ENCODE results near the gene HOXB4. TPM values are rescaled to one million over a fixed set of nuclear protein-coding genes. Genes with fewer than 3 reads are reported as not detected.

The HOXB4 gene
- total and polyA plus RNA-seq, 2 of the 4 experiments (the other 2 are of a cell fraction): 2.0 to 8.5 TPM

DNA sequence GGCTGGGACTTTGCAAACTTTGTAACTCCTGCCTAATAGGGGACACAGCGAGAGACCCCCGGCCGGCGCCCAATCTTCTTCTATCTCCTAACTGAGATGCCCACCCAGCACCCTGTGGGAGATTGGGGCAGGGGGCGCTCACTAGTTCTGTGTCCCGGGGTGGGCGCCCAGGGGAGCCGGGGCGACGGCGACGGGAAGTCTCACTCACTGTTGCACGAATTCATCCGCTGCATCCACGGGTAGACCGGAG lies 19.3 kb upstream of the HOXB4 start:
- Histone ChIP-seq H3K27ac (ENCODE audit: insufficient read depth, low read length) (peak overlapping the region; percentile 99), H3K36me3 (ENCODE audit: control insufficient read depth, insufficient read depth, low read length) (peaks cover 9% of the 10 kb centered on the region; the same call in 1 of the 2 replicates), H3K56ac (ENCODE audit: extremely low read depth, insufficient read depth, low read length) (peak overlapping the region; percentile 53; the same call in 1 of the 2 replicates), H2BK15ac (ENCODE audit: low read depth, low read length) (no peak overlapping the region), H2AK5ac (ENCODE audit: low read depth, low read length) (0 out of 2 replicates have a peak overlapping the region, but pooled peaks have one; percentile 96), H3K9me3 (ENCODE audit: control insufficient read depth, insufficient read depth, low read length) (no peaks in the 10 kb centered on the region), H3K79me1 (ENCODE audit: low read depth in 1 of 2, low read length in 2 of 2) (peaks cover 24 to 36% of the 10 kb centered on the region in 2 experiments; a peak in 3 of 4 replicates), H3K9ac (ENCODE audit: low read depth, low read length) (peak overlapping the region; percentile 99), H3K18ac (ENCODE audit: low read depth, low read length) (peak overlapping the region; percentile 65), H3K4me3 (ENCODE audit: insufficient read depth, low read depth, low read length) (peak overlapping the region; percentile 78), H2BK120ac (ENCODE audit: low read depth, low read length) (0 out of 2 replicates have a peak overlapping the region, but pooled peaks have one; percentile 7), H4K5ac (ENCODE audit: low read depth, low read length) (peak overlapping the region; percentile 11), H4K8ac (ENCODE audit: low read depth in 2 of 2, low read length in 2 of 2) (peak overlapping the region in 1 of 2 experiments; percentile 88; a peak in 3 of 4 replicates), H2BK20ac (ENCODE audit: low read depth, low read length) (no peak overlapping the region), H3K23ac (ENCODE audit: low read depth, low read length) (peak overlapping the region; percentile 98), H3K4ac (ENCODE audit: low read depth, low read length) (peak overlapping the region; percentile 98), H4K20me1 (ENCODE audit: insufficient read depth, low read length) (peaks cover 11% of the 10 kb centered on the region), H2AK9ac (replicated peaks; ENCODE audit: low read depth, low read length, poor library complexity) (peak overlapping the region; percentile 96), H3K27me3 (ENCODE audit: control insufficient read depth, insufficient read depth, low read length) (no peaks in the 10 kb centered on the region), H2AFZ (replicated peaks; ENCODE audit: low read length, poor library complexity) (peak overlapping the region; percentile 71), H3K4me2 (ENCODE audit: low read depth, low read length) (peak overlapping the region; percentile 95), H3K14ac (replicated peaks; ENCODE audit: low read depth, low read length) (peak overlapping the region; percentile 97), H2BK5ac (ENCODE audit: low read depth, low read length, poor library complexity, severe bottlenecking) (peak overlapping the region; percentile 95), H4K91ac (ENCODE audit: insufficient read depth, low read depth, low read length) (peak overlapping the region; percentile 92), H3K9me1 (ENCODE audit: insufficient read depth, low read length) (0 out of 2 replicates have a peak, but pooled peaks cover 3% of the 10 kb centered on the region), H3K4me1 (ENCODE audit: control insufficient read depth, insufficient read depth, low read length) (peaks cover 12% of the 10 kb centered on the region)
- TF ChIP-seq, protein P1, sequence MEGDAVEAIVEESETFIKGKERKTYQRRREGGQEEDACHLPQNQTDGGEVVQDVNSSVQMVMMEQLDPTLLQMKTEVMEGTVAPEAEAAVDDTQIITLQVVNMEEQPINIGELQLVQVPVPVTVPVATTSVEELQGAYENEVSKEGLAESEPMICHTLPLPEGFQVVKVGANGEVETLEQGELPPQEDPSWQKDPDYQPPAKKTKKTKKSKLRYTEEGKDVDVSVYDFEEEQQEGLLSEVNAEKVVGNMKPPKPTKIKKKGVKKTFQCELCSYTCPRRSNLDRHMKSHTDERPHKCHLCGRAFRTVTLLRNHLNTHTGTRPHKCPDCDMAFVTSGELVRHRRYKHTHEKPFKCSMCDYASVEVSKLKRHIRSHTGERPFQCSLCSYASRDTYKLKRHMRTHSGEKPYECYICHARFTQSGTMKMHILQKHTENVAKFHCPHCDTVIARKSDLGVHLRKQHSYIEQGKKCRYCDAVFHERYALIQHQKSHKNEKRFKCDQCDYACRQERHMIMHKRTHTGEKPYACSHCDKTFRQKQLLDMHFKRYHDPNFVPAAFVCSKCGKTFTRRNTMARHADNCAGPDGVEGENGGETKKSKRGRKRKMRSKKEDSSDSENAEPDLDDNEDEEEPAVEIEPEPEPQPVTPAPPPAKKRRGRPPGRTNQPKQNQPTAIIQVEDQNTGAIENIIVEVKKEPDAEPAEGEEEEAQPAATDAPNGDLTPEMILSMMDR (conservative IDR thresholded peaks at IDR 0.05; ENCODE audit: low read depth, low read length): no peak
- TF ChIP-seq BHLHE40 (IDR thresholded peaks at IDR 0.05; ENCODE audit: low read depth, low read length) (no peak), FOS (IDR thresholded peaks at IDR 0.05; ENCODE audit: low read depth, low read length) (no peak), CHD1 (IDR thresholded peaks at IDR 0.05; ENCODE audit: low read depth, low read length) (no peak), RFX5 (IDR thresholded peaks at IDR 0.05; ENCODE audit: low read depth, low read length) (no peak), POLR2A (IDR thresholded peaks at IDR 0.05; ENCODE audit: low read depth, low read length) (no peak), NFE2L2 (IDR thresholded peaks at IDR 0.05; ENCODE audit: low read depth, low read length) (no peak), MXI1 (IDR thresholded peaks at IDR 0.05; ENCODE audit: borderline replicate concordance, low read depth, low read length) (no peak), MAFK (IDR thresholded peaks at IDR 0.05; ENCODE audit: low read depth, low read length) (no peak), RCOR1 (IDR thresholded peaks at IDR 0.05; ENCODE audit: insufficient replicate concordance, low read length) (no peak), CEBPB (IDR thresholded peaks at IDR 0.05; ENCODE audit: low read depth, low read length) (no peak), RAD21 (IDR thresholded peaks at IDR 0.05; ENCODE audit: low read length) (no peak), MAZ (IDR thresholded peaks at IDR 0.05; ENCODE audit: borderline replicate concordance, low read depth, low read length) (no peak)
- TF ChIP-seq, protein P2, sequence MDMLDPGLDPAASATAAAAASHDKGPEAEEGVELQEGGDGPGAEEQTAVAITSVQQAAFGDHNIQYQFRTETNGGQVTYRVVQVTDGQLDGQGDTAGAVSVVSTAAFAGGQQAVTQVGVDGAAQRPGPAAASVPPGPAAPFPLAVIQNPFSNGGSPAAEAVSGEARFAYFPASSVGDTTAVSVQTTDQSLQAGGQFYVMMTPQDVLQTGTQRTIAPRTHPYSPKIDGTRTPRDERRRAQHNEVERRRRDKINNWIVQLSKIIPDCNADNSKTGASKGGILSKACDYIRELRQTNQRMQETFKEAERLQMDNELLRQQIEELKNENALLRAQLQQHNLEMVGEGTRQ (IDR thresholded peaks at IDR 0.05; ENCODE audit: low read depth, low read length): no peak
- ATAC-seq (ENCODE audit: low read depth) (no peak), DNase-seq (no peak)
- intact Hi-C loops (cut with micrococcal nuclease) (no loop called here), in situ Hi-C loops (cut with MboI; ENCODE audit: low sequenced_read_pairs) (loop anchor here (5.0 to 10.0 kb wide), 2 partner anchors 260 to 573 kb away; no protein-coding TSS in a partner anchor), dilution Hi-C loops (cut with HindIII; ENCODE audit: low sequenced_read_pairs, unreplicated experiment) (no loop called here)
- ChIA-PET CTCF (interaction anchor here (1.7 kb wide), 1 partner anchor 246 kb away, joined by 5 read pairs; no protein-coding TSS in a partner anchor), POLR2A (ENCODE audit: unreplicated experiment) (interaction anchor here (0.7 kb wide), 1 partner anchor 17 kb away, joined by 4 read pairs; no protein-coding TSS in a partner anchor)
- BruUV-seq (replicated peaks): no TSS peak
- 1% methylated on average over 12 of the region's 16 CpGs; no CpG with 5 or more reads in 1 of the 2 experiments for WGBS, 2 experiments (ENCODE audit: extremely low coverage in 2 of 2, insufficient read length in 1 of 2)
